ENCODE measurements around the gene AMOTL1. TPM values are rescaled to one million over a fixed set of nuclear protein-coding genes. Genes with fewer than 3 reads are reported as not detected.

The AMOTL1 gene
- total and polyA plus RNA-seq, 2 of the 8 experiments (the other 6 are each of a cell fraction or from before 2014, with no cell fraction given): 9.0 to 27.6 TPM

GRCh38 chr11:94858012-94858705, 90.0 kb downstream of the AMOTL1 start:
- no peak overlapping the region for H3K9ac ChIP-seq (replicated peaks in 1 of 4; ENCODE audit: extremely low read depth in 1 of 4, low read depth in 3 of 4, low read length in 3 of 4)
- H2AK5ac ChIP-seq (ENCODE audit: low read depth, low read length): no peak overlapping the region
- H3K79me2 ChIP-seq (ENCODE audit: control insufficient read depth in 1 of 2, insufficient read depth in 2 of 2, low read length in 2 of 2): no peaks in the 10 kb centered on the region
- H3K23ac ChIP-seq (ENCODE audit: insufficient read length): no peak overlapping the region
- H3K14ac ChIP-seq (ENCODE audit: insufficient read length): no peak overlapping the region
- H2BK12ac ChIP-seq (ENCODE audit: low read depth, low read length): no peak overlapping the region
- no peaks in the 10 kb centered on the region for H3K23me2 ChIP-seq (ENCODE audit: low read depth, low read length)
- no peak for FAIRE-seq
- no peak overlapping the region for H2BK20ac ChIP-seq (ENCODE audit: low read length)
- TF ChIP-seq SIX5 (IDR thresholded peaks at IDR 0.05; ENCODE audit: low read depth, low read length) (no peak), TAF7 (optimal IDR thresholded peaks at IDR 0.05; ENCODE audit: borderline replicate concordance, low read depth, low read length) (no peak), ATF2 (IDR thresholded peaks at IDR 0.05; ENCODE audit: low read length) (no peak), CEBPB (IDR thresholded peaks at IDR 0.05; ENCODE audit: low read depth, low read length) (no peak), BACH1 (IDR thresholded peaks at IDR 0.05; ENCODE audit: low read length) (no peak)
- no peak overlapping the region for H3K27ac ChIP-seq (ENCODE audit: low read depth, low read length)
- no peak overlapping the region for H4K91ac ChIP-seq (replicated peaks; ENCODE audit: insufficient read length, low read length)
- H4K20me1 ChIP-seq (replicated peaks in 1 of 2; ENCODE audit: control insufficient read depth in 1 of 2, insufficient read depth in 2 of 2, low read length in 2 of 2): peaks cover 0 to 3% of the 10 kb centered on the region in 2 experiments
- H2AFZ ChIP-seq (ENCODE audit: low read length): no peak overlapping the region
- H3K56ac ChIP-seq (replicated peaks; ENCODE audit: insufficient read length, low read depth, low read length): no peak overlapping the region
- H3K4me1 ChIP-seq (replicated peaks in 1 of 4; ENCODE audit: control insufficient read depth in 3 of 4, insufficient read depth in 4 of 4, low read length in 3 of 4): no peaks in the 10 kb centered on the region
- H3K27me3 ChIP-seq (replicated peaks in 1 of 4; ENCODE audit: control insufficient read depth in 3 of 4, extremely low read depth in 1 of 4, insufficient read depth in 3 of 4, low read length in 3 of 4): no peaks in the 10 kb centered on the region
- DNase-seq (ENCODE audit: low read depth in 1 of 2, low spot score in 2 of 2): no peak
- H2BK15ac ChIP-seq (ENCODE audit: low read length): no peak overlapping the region
- no peak overlapping the region for H4K8ac ChIP-seq (ENCODE audit: extremely low read depth, insufficient read depth, low read length)
- POLR2A ChIA-PET (ENCODE audit: partially characterized antibody): no interaction called here
- H3K4me2 ChIP-seq (ENCODE audit: insufficient read depth in 1 of 2, low read depth in 2 of 2, low read length in 2 of 2): no peak overlapping the region
- H2BK120ac ChIP-seq (replicated peaks; ENCODE audit: low read depth, low read length): no peak overlapping the region
- H3K4me3 ChIP-seq (ENCODE audit: extremely low read depth in 1 of 4, insufficient read depth in 2 of 4, low read depth in 3 of 4, low read length in 4 of 4): no peak overlapping the region
- H2BK5ac ChIP-seq (ENCODE audit: low read depth, low read length): no peak overlapping the region
- H3K79me1 ChIP-seq (ENCODE audit: low read depth, low read length): no peaks in the 10 kb centered on the region
- 90% methylated on average over 4 of the region's 4 CpGs; no CpG with 5 or more reads in 1 of the 2 experiments for WGBS, 2 experiments (ENCODE audit: extremely low coverage in 1 of 2, insufficient coverage in 1 of 2, insufficient read length in 1 of 2, insufficient replicate concordance in 2 of 2, low coverage in 1 of 2, low lambda C conversion rate in 2 of 2, missing lambda C conversion rate in 1 of 2)
- H4K5ac ChIP-seq (ENCODE audit: insufficient read length, low read depth, low read length): no peak overlapping the region
- peaks cover 6 to 29% (median 10%) of the 10 kb centered on the region in 4 experiments; a peak in 6 of 8 replicates for H3K36me3 ChIP-seq (ENCODE audit: control insufficient read depth in 2 of 4, insufficient read depth in 4 of 4, low read length in 3 of 4)
- H3K4ac ChIP-seq (replicated peaks; ENCODE audit: insufficient read length, low read depth, low read length): no peak overlapping the region
- CTCF ChIA-PET (ENCODE audit: partially characterized antibody): interaction anchor here (1.0 to 2.6 kb wide), 6 partner anchors 9 to 235 kb away, joined by 3 to 10 read pairs (median 4); no protein-coding TSS in a partner anchor
- no peaks in the 10 kb centered on the region for H3K9me3 ChIP-seq (ENCODE audit: insufficient read depth in 2 of 2, low read depth in 1 of 2, low read length in 1 of 2)
- H3K18ac ChIP-seq (ENCODE audit: extremely low read depth, low read length): no peak overlapping the region
